GM13976 (cell line): ENCODE results near the gene NAA20.

ENCODE experiments used
- DNase-seq: peaks from one replicate; pipeline ENCODE4 v3.0.0; 2012; ENCODE audit warnings: low spot score
- in situ Hi-C: fragments of 300-500 bp; cut with MboI; formaldehyde crosslinking; loops from one replicate; pipeline ENCODE4 v1.12.0; 2022; ENCODE audit warnings: low sequenced_read_pairs, mixed read lengths, inconsistent platforms; ENCODE audit not compliant: unreplicated experiment
- TF ChIP-seq, protein P1 (sequence below): IDR thresholded peaks from 2 replicates; pipeline ENCODE4 v1.5.1; 2012; ENCODE audit warnings: borderline replicate concordance, mild to moderate bottlenecking; ENCODE audit not compliant: insufficient read depth; ENCODE audit errors: extremely low read depth, missing control alignments, control extremely low read depth

Gene NAA20

DNA sequence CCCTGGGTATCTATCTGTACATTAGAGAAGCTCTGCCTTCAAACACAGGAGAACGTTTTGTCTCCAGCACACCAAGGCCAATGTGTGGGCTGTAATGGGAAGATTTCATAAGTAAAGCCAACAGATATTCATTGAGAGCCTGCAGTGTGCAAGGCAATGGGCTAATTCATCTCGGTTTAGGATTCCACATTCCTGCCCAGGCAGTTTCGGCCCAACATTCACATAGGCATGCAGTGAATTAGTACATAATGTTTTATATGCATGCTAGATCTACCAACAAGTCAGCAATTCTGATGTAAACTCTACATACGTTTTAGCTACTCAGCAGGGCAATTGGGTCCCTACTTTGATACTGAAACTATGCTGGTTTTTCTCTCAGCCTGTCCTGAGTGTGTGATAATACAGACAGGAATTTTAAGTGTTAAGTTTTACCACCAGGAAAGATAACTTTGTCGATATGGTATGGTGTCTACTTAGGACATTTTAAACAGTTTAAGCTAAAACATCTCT, 46.9 kb upstream of the NAA20 start:
- no peak for DNase-seq
- TF ChIP-seq, protein P1, sequence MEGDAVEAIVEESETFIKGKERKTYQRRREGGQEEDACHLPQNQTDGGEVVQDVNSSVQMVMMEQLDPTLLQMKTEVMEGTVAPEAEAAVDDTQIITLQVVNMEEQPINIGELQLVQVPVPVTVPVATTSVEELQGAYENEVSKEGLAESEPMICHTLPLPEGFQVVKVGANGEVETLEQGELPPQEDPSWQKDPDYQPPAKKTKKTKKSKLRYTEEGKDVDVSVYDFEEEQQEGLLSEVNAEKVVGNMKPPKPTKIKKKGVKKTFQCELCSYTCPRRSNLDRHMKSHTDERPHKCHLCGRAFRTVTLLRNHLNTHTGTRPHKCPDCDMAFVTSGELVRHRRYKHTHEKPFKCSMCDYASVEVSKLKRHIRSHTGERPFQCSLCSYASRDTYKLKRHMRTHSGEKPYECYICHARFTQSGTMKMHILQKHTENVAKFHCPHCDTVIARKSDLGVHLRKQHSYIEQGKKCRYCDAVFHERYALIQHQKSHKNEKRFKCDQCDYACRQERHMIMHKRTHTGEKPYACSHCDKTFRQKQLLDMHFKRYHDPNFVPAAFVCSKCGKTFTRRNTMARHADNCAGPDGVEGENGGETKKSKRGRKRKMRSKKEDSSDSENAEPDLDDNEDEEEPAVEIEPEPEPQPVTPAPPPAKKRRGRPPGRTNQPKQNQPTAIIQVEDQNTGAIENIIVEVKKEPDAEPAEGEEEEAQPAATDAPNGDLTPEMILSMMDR, result no peak
- in situ Hi-C loops, result no loop called here

DNA sequence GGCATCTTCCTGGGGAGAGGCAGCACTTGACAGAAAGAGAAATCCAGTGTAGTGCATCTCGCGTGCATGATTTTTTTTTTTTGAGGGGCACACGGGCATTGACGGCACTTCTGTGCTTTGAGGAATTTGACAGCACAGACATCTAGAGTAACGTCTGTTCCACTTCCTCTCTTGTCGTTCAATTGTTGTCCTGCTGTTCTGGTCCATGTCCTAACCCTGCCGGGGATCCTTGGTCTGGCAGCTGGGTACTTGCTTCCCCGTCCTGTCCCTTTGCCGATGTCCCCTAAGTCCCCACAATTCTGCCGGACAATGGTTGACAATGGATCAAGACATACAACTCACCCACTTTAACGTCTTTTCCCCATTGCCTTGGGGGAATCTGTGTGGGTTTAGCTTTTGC, 46.0 kb upstream of the NAA20 start:
- DNase-seq, result no peak
- TF ChIP-seq, protein P1, result no peak
- in situ Hi-C loops, result no loop called here

DNA sequence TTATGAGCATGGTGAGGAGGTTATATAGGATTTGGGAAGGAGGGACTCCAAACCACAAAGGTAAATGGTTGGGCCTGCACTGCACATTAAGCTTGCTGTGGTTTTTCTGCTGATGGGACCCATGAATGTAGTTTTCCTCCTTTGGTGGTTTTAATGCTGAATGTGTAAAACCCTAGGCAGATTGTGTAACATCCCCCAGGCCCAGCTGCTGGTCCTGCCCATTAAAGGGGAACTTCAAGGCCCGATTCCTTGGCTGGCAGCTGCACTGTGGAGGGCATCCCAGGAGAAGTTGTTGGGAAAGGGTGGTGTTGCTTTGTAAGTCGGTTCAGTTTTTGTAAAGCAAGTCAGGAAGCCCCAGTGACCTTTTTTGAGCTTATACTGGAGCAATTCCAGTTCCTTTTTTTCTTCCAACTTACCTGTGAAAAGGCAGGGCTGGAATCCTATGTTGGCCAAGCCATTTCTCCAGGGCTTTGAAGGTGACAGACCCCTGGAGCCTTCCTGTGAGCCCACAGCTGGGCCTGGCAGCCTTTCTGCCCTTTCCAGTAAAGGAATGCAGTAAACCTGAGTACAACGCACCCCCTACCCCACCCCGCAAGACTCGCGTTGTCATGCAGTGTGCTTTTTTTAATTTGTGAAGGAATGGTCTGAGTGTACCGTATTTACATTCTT, 43.1 kb upstream of the NAA20 start:
- TF ChIP-seq, protein P1, result no peak
- in situ Hi-C loops, result no loop called here

DNA sequence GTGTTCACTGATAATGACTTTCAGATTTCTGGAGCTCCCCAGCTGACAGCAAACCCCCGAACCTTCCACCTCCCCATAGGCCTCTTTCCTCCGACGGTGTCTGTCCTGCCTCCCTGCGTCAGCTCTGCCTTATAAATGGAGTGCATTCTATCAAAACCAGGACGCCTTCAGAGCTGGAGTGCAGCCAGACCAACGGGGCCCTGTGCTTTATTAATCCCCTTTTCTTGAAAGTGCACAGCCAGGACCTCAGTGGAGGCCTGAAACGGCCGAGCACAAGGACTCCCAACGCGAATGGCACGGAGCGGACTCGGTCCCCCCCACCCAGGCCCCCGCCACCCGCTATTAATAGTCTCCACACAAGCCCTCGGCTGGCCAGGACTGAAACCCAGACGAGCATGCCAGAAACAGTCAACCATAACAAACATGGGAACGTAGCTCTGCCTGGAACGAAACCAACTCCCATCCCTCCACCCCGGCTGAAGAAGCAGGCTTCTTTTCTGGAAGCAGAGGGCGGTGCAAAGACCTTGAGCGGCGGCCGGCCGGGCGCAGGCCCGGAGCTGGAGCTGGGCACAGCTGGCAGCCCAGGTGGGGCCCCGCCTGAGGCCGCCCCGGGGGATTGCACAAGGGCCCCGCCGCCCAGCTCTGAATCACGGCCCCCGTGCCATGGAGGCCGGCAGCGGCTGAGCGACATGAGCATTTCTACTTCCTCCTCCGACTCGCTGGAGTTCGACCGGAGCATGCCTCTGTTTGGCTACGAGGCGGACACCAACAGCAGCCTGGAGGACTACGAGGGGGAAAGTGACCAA, 42.3 kb upstream of the NAA20 start:
- in situ Hi-C loops, result no loop called here
- DNase-seq, result no peak
- TF ChIP-seq, protein P1, result no peak

More for the DNA sequence above, 43.1 kb upstream of the NAA20 start:
- DNase-seq, result no peak

DNA sequence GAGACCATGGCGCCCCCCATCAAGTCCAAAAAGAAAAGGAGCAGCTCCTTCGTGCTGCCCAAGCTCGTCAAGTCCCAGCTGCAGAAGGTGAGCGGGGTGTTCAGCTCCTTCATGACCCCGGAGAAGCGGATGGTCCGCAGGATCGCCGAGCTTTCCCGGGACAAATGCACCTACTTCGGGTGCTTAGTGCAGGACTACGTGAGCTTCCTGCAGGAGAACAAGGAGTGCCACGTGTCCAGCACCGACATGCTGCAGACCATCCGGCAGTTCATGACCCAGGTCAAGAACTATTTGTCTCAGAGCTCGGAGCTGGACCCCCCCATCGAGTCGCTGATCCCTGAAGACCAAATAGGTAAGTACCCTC, 41.7 kb upstream of the NAA20 start:
- no peak for DNase-seq
- TF ChIP-seq, protein P1, result no peak
- in situ Hi-C loops, result no loop called here

DNA sequence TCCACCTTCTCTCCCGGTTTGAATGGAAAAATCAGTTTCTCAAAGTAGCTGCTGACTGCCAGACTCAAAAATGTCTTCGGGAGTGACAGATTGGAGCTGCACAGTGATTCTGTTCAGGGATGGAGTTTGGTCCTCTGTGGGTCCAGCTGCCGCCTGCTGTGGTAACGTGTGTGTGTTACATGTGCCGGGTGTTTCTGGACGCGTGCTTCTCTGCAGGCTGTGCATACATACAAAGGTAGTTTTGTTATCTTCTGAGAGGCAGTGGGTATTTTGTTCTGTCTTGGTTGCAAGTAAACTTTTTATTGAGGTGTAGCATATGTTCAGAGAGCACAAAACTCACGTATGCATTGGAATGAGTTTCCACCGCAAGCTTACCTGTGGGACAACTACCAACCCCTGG, 41.3 kb upstream of the NAA20 start:
- in situ Hi-C loops, result no loop called here
- no peak for DNase-seq

More for the DNA sequence above, 41.3 kb upstream of the NAA20 start:
- TF ChIP-seq, protein P1, result no peak
